Upper lobe of left lung (tissue), 6 donors: ENCODE data around the gene GALNT10. TPM values are rescaled to one million over a fixed set of nuclear protein-coding genes. Genes with fewer than 3 reads are reported as not detected.

Experiments used
- ATAC-seq, 2 donors: fragments of 200-7000 bp; cut with Tn5 transposase; one replicate each; pipeline ENCODE4 v1.9.1; 2022; ENCODE audit warnings: mild to moderate bottlenecking in 2 of 2, moderate library complexity in 2 of 2; ENCODE audit not compliant: low FRiP score in 2 of 2
- DNase-seq, 2 donors: peaks; one replicate each; pipeline ENCODE4 v3.0.0-alpha.2; 2019 to 2020
- H3K27ac ChIP-seq, 4 donors: fragments of 200-600 bp; sonication (generic); one replicate each; pipeline ENCODE4 v1.5.1; 2016 to 2019
- H3K27me3 ChIP-seq, 4 donors: fragments of 200-600 bp; sonication (generic); one replicate each; pipeline ENCODE4 v1.5.1; 2017 to 2019
- H3K36me3 ChIP-seq, 4 donors: fragments of 200-600 bp; sonication (generic); one replicate each; pipeline ENCODE4 v1.5.1; 2016 to 2019
- H3K4me1 ChIP-seq, 4 donors: fragments of 200-600 bp; sonication (generic); one replicate each; pipeline ENCODE4 v1.5.1; 2018 to 2019
- H3K4me3 ChIP-seq, 4 donors: fragments of 200-600 bp; sonication (generic); one replicate each; pipeline ENCODE4 v1.5.1; 2017 to 2019; ENCODE audit warnings: mild to moderate bottlenecking in 2 of 4, moderate library complexity in 1 of 4
- H3K9me3 ChIP-seq, 4 donors: fragments of 200-600 bp; sonication (generic); one replicate each; pipeline ENCODE4 v1.5.1; 2018 to 2019
- CTCF ChIP-seq, 6 experiments: fragments of 450-650 bp in 4 of 6; fragments of 200-600 bp in 2 of 6; sonication (generic) in 2 of 6; IDR thresholded peaks; one replicate each; pipeline ENCODE4 v1.5.1; 2016 to 2019; ENCODE audit warnings: antibody characterized with exemption in 6 of 6
- EP300 ChIP-seq, 4 donors: sonication (generic); formaldehyde crosslinking; IDR thresholded peaks; one replicate each; pipeline ENCODE4 v1.5.1; 2017; ENCODE audit warnings: antibody characterized with exemption in 4 of 4, control low read depth in 2 of 4
- POLR2A ChIP-seq, 4 donors: fragments of 450-650 bp; IDR thresholded peaks; one replicate each; pipeline ENCODE4 v1.5.1; 2016 to 2017; ENCODE audit warnings: antibody characterized with exemption in 4 of 4, mild to moderate bottlenecking in 2 of 4
- POLR2AphosphoS5 ChIP-seq, 2 donors: sonication (generic); formaldehyde crosslinking; IDR thresholded peaks; one replicate each; pipeline ENCODE4 v1.5.1; 2017; ENCODE audit warnings: antibody characterized with exemption in 2 of 2
- WGBS, 2 donors: methylation state at CpG; one replicate each; pipeline ENCODE4 v1.1.5; 2017 to 2018; 5-methylcytosine and 5-hydroxymethylcytosine counted together
- total RNA-seq, 6 donors: library from RNA; depleted of rRNA in 4 of 6; stranded (reverse); fragments of >200 nt in 4 of 6; gene quantifications; one replicate each; pipeline versions ENCODE4 v1.1.0 to v1.2.1, GENCODE V29; 2016 to 2021
- donor health status: DM: no; HTN: no; CAD: no; lungs with moderate emphysema.
- donor health status: DM: no; HTN: yes; CAD: no; lungs with severe emphysema.

GALNT10 gene
- total RNA-seq, 6 donors from 2014 or later, result 38.6 to 118 (median 66.4) TPM

GRCh38 chr5:154319736-154320135, 129.2 kb downstream of the GALNT10 start:
- H3K9me3 ChIP-seq, result no peaks in the 10 kb centered on the region
- no peak overlapping the region for H3K4me3 ChIP-seq
- H3K27ac ChIP-seq, result no peak overlapping the region
- no peaks in the 10 kb centered on the region for H3K27me3 ChIP-seq
- DNase-seq, result no peak
- WGBS, 2 donors, result 60 to 70% methylated on average over 4 of the region's 4 CpGs
- no peaks in the 10 kb centered on the region for H3K4me1 ChIP-seq
- peaks cover 0 to 9% (median 0%) of the 10 kb centered on the region in 4 donors for H3K36me3 ChIP-seq
- TF ChIP-seq EP300 (IDR thresholded peaks at IDR 0.05), result no peak
- TF ChIP-seq POLR2AphosphoS5 (IDR thresholded peaks at IDR 0.05), result no peak
- TF ChIP-seq POLR2A (IDR thresholded peaks at IDR 0.05), result no peak
- no peak for TF ChIP-seq CTCF (IDR thresholded peaks at IDR 0.05)
- ATAC-seq, result no peak

- DNase-seq, result no peak
These were observed 129.9 kb downstream of the GALNT10 start for GRCh38 chr5:154320224-154321089.

GRCh38 chr5:154321546-154321945, 131.0 kb downstream of the GALNT10 start:
- Histone ChIP-seq H3K4me1 (no peaks in the 10 kb centered on the region), H3K9me3 (no peaks in the 10 kb centered on the region), H3K4me3 (no peak overlapping the region), H3K27me3 (no peaks in the 10 kb centered on the region), H3K36me3 (peaks cover 0 to 9% (median 0%) of the 10 kb centered on the region in 4 donors), H3K27ac (no peak overlapping the region)
- ATAC-seq (no peak), DNase-seq (no peak)
- TF ChIP-seq CTCF (IDR thresholded peaks at IDR 0.05) (no peak), POLR2AphosphoS5 (IDR thresholded peaks at IDR 0.05) (no peak), EP300 (IDR thresholded peaks at IDR 0.05) (no peak), POLR2A (IDR thresholded peaks at IDR 0.05) (no peak)
- 65 to 83% methylated on average over 3 of the region's 3 CpGs for WGBS, 2 donors

More at GRCh38 chr5:154320224-154321089, 129.9 kb downstream of the GALNT10 start:
- WGBS, 2 donors, result 74 to 76% methylated on average over 6 of the region's 6 CpGs
- no peak overlapping the region for H3K27ac ChIP-seq
- H3K4me1 ChIP-seq, result no peaks in the 10 kb centered on the region
- ATAC-seq, result peak in 1 of 2 donors; percentile 59
- no peaks in the 10 kb centered on the region for H3K27me3 ChIP-seq
- peaks cover 0 to 9% (median 0%) of the 10 kb centered on the region in 4 donors for H3K36me3 ChIP-seq
- TF ChIP-seq EP300 (IDR thresholded peaks at IDR 0.05) (no peak), POLR2AphosphoS5 (IDR thresholded peaks at IDR 0.05) (no peak), CTCF (IDR thresholded peaks at IDR 0.05) (no peak), POLR2A (IDR thresholded peaks at IDR 0.05) (no peak)
- H3K9me3 ChIP-seq, result no peaks in the 10 kb centered on the region
- H3K4me3 ChIP-seq, result no peak overlapping the region

GRCh38 chr5:154324033-154324432, 133.5 kb downstream of the GALNT10 start:
- peaks cover 0 to 9% (median 0%) of the 10 kb centered on the region in 4 donors for H3K36me3 ChIP-seq
- H3K9me3 ChIP-seq, result no peaks in the 10 kb centered on the region
- WGBS, 2 donors, result 95 to 96% methylated on average over 2 of the region's 2 CpGs
- no peaks in the 10 kb centered on the region for H3K27me3 ChIP-seq
- H3K4me3 ChIP-seq, result no peak overlapping the region
- ATAC-seq (no peak), DNase-seq (no peak)
- TF ChIP-seq POLR2AphosphoS5 (IDR thresholded peaks at IDR 0.05) (no peak), POLR2A (IDR thresholded peaks at IDR 0.05) (no peak), CTCF (IDR thresholded peaks at IDR 0.05) (no peak), EP300 (IDR thresholded peaks at IDR 0.05) (no peak)
- no peaks in the 10 kb centered on the region for H3K4me1 ChIP-seq
- H3K27ac ChIP-seq, result no peak overlapping the region
